K562 (cell line): Measurements from ENCODE around the gene NADSYN1. TPM values are rescaled to one million over a fixed set of nuclear protein-coding genes. Genes with fewer than 3 reads are reported as not detected.

ENCODE experiments used
- ATAC-seq: fragments of 200-7000 bp; cut with Tn5 transposase; 3 replicates; pipeline ENCODE4 v1.9.1; 2020; ENCODE audit warnings: moderate library complexity
- BruUV-seq: library from RNA; stranded (reverse); fragments of 400-500 nt; replicated peaks from 2 replicates; lab custom pipeline; 2021; lab: Mats Ljungman, UMichigan
- CTCF ChIA-PET: fragments of 300-600 bp; formaldehyde crosslinking; extraction: SDS; loops from one replicate; lab custom pipeline; 2021; ENCODE audit warnings: low intra/inter-chr PET ratio; lab: Yijun Ruan, JAX
- POLR2A ChIA-PET: fragments of 300-600, 350-650 bp; sonication (Branson Sonifier 250); formaldehyde crosslinking; extraction: SDS; loops from one replicate; lab custom pipeline; 2021; ENCODE audit warnings: antibody characterized with exemption, inconsistent platforms; lab: Yijun Ruan, JAX
- DNase-seq, 4 experiments: peaks; one replicate each; pipeline versions ENCODE4 v3.0.0 to v3.0.0-alpha.2; 2011 to 2018; ENCODE audit warnings: low spot score in 3 of 4, mixed read lengths in 3 of 4; ENCODE audit errors: extremely low read depth in 1 of 4
- FAIRE-seq: peaks from 2 replicates; lab custom pipeline; 2011; peaks lifted over from hg19 to GRCh38; lab: Jason Lieb, UNC
- H2AFZ ChIP-seq: 2 replicates; pipeline ENCODE4 v1.6.0; 2011; ENCODE audit warnings: low read depth, low read length, control low read depth, inconsistent platforms
- H3K27ac ChIP-seq: fragments of 200-600 bp; 3 replicates; pipeline ENCODE4 v1.8.0; 2011; ENCODE audit warnings: low read depth, mild to moderate bottlenecking, control low read depth, inconsistent platforms, low read length, moderate library complexity, mixed read lengths; ENCODE audit errors: extremely low read depth
- H3K27me3 ChIP-seq, 2 experiments: fragments of 300-600 bp in 1 of 2; 2 replicates in 1 of 2; 3 replicates in 1 of 2; pipeline versions ENCODE4 v1.6.0 to v1.8.0; 2011; ENCODE audit warnings: inconsistent platforms in 2 of 2, low read length in 2 of 2, mild to moderate bottlenecking in 1 of 2, mixed read lengths in 1 of 2, moderate library complexity in 1 of 2; ENCODE audit not compliant: control insufficient read depth in 2 of 2, insufficient read depth in 2 of 2
- H3K36me3 ChIP-seq: fragments of 300-600 bp; 3 replicates; pipeline ENCODE4 v1.8.0; 2011; ENCODE audit warnings: mild to moderate bottlenecking, low read length, inconsistent platforms; ENCODE audit not compliant: control insufficient read depth, insufficient read depth
- H3K4me1 ChIP-seq, 2 experiments: fragments of 200-600 bp in 1 of 2; replicated peaks in 1 of 2; 2 replicates in 1 of 2; 3 replicates in 1 of 2; pipeline versions ENCODE4 v1.5.1 to v1.8.0; 2011; ENCODE audit warnings: inconsistent platforms in 2 of 2, low read length in 2 of 2, mild to moderate bottlenecking in 1 of 2, mixed read lengths in 1 of 2, moderate library complexity in 1 of 2; ENCODE audit not compliant: control insufficient read depth in 2 of 2, insufficient read depth in 2 of 2
- H3K4me2 ChIP-seq: 2 replicates; pipeline ENCODE4 v1.6.1; 2011; ENCODE audit warnings: low read length, control low read depth, inconsistent platforms, mixed read lengths; ENCODE audit not compliant: insufficient read depth
- H3K4me3 ChIP-seq: fragments of 200-600 bp; sonication (generic), shearing (Covaris generic); 2 replicates; pipeline ENCODE4 v1.5.1; 2016; ENCODE audit warnings: control low read depth, inconsistent platforms
- H3K79me2 ChIP-seq: fragments of 200-600 bp; 3 replicates; pipeline ENCODE4 v1.8.0; 2011; ENCODE audit warnings: low read length, inconsistent platforms; ENCODE audit not compliant: control insufficient read depth, insufficient read depth
- H3K9ac ChIP-seq, 2 experiments: 2 replicates each; pipeline versions ENCODE4 v1.6.0 to v1.6.1; 2011; ENCODE audit warnings: low read depth in 2 of 2, low read length in 2 of 2, control low read depth in 1 of 2, inconsistent platforms in 1 of 2, mild to moderate bottlenecking in 1 of 2, mixed read lengths in 1 of 2; ENCODE audit not compliant: insufficient read depth in 1 of 2
- H3K9me1 ChIP-seq: one replicate; pipeline ENCODE4 v1.6.0; 2011; ENCODE audit warnings: inconsistent platforms, mild to moderate bottlenecking, low read length, moderate library complexity; ENCODE audit not compliant: control insufficient read depth, insufficient read depth
- H3K9me3 ChIP-seq: replicated peaks from 2 replicates; pipeline ENCODE4 v1.5.1; 2011; ENCODE audit warnings: low read depth, low read length, inconsistent platforms; ENCODE audit not compliant: control insufficient read depth, insufficient read depth
- H4K20me1 ChIP-seq: replicated peaks from 2 replicates; pipeline ENCODE4 v1.6.1; 2011; ENCODE audit warnings: low read length, inconsistent platforms, mixed read lengths; ENCODE audit not compliant: control insufficient read depth, insufficient read depth
- CEBPG ChIP-seq, 3 experiments: fragments of 200-800 bp in 1 of 3; sonication (Bioruptor generic) in 1 of 3; sonication (generic) in 1 of 3; formaldehyde crosslinking in 1 of 3; IDR thresholded peaks in 2 of 3; conservative IDR thresholded peaks in 1 of 3; 2 replicates each; pipeline versions ENCODE4 v1.6.1 to v1.8.0; 2016 to 2022; ENCODE audit warnings: missing compliant biosample characterization in 2 of 3, missing genetic modification characterization in 2 of 3, mild to moderate bottlenecking in 1 of 3, missing genetic modification reagents in 1 of 3
- HDAC2 ChIP-seq: fragments of 450-650 bp; IDR thresholded peaks from 2 replicates; pipeline ENCODE4 v1.6.1; 2016; ENCODE audit warnings: mild to moderate bottlenecking
- HOMEZ ChIP-seq: fragments of 250-450 bp; sonication (Bioruptor Pico); IDR thresholded peaks from 2 replicates; pipeline ENCODE4 v1.4.0; 2020; ENCODE audit warnings: mild to moderate bottlenecking, moderate library complexity
- KDM4B ChIP-seq, 2 experiments: fragments of 450-650 bp in 1 of 2; sonication (generic) in 1 of 2; IDR thresholded peaks; 2 replicates each; pipeline ENCODE4 v1.6.1; 2016 to 2017; ENCODE audit warnings: borderline replicate concordance in 2 of 2, antibody characterized with exemption in 1 of 2, low read depth in 1 of 2, mild to moderate bottlenecking in 1 of 2
- MAZ ChIP-seq, 2 experiments: fragments of 450-650 bp in 1 of 2; sonication (generic) in 1 of 2; formaldehyde crosslinking; IDR thresholded peaks in 1 of 2; conservative IDR thresholded peaks in 1 of 2; 2 replicates each; pipeline versions ENCODE4 v1.4.0 to v1.5.0; 2020; ENCODE audit warnings: mild to moderate bottlenecking in 1 of 2, missing genetic modification reagents in 1 of 2
- NCOR1 ChIP-seq: fragments of 450-650 bp; IDR thresholded peaks from 2 replicates; pipeline ENCODE4 v1.6.1; 2016; ENCODE audit warnings: mild to moderate bottlenecking, moderate library complexity
- SIX5 ChIP-seq, 2 experiments: IDR thresholded peaks; 2 replicates each; pipeline ENCODE4 v1.6.1; 2011; ENCODE audit warnings: low read length in 2 of 2, borderline replicate concordance in 1 of 2, low read depth in 1 of 2, mild to moderate bottlenecking in 1 of 2, moderate library complexity in 1 of 2; ENCODE audit not compliant: insufficient read depth in 1 of 2
- SLC30A9 ChIP-seq: fragments of 250-450 bp; sonication (Bioruptor Pico); IDR thresholded peaks from 2 replicates; pipeline ENCODE4 v1.8.0; 2022; ENCODE audit warnings: mild to moderate bottlenecking, moderate library complexity
- TAF9B ChIP-seq: fragments of 450-650 bp; IDR thresholded peaks from 2 replicates; pipeline ENCODE4 v1.6.1; 2018; ENCODE audit warnings: mild to moderate bottlenecking; ENCODE audit not compliant: partially characterized antibody
- ZBTB1 ChIP-seq: sonication (generic); formaldehyde crosslinking; IDR thresholded peaks from 2 replicates; pipeline ENCODE4 v1.8.1; 2023; ENCODE audit warnings: missing genetic modification reagents, low read depth, mild to moderate bottlenecking, borderline replicate concordance
- ZBTB43 ChIP-seq: sonication (generic); formaldehyde crosslinking; IDR thresholded peaks from 2 replicates; pipeline ENCODE4 v1.8.0; 2023; ENCODE audit warnings: mild to moderate bottlenecking, missing genetic modification reagents
- ZNF445 ChIP-seq: fragments of 250-450 bp; sonication (Bioruptor Pico); IDR thresholded peaks from 2 replicates; pipeline ENCODE4 v1.4.0; 2020; ENCODE audit warnings: low read depth, mild to moderate bottlenecking, moderate library complexity
- WGBS: fragments of 100-300 bp; shearing (Covaris generic); methylation state at CpG from one replicate; pipeline ENCODE4 v1.1.6; 2016; ENCODE audit warnings: low coverage, mixed read lengths; ENCODE audit not compliant: insufficient coverage; ENCODE audit errors: missing lambda C conversion rate; 5-methylcytosine and 5-hydroxymethylcytosine counted together
- in situ Hi-C: fragments of 300-500 bp; cut with MboI; formaldehyde crosslinking; loops from 4 replicates; pipeline ENCODE4 v1.15.0; 2018; ENCODE audit warnings: inconsistent platforms, mixed read lengths
- intact Hi-C: fragments of 100-400 bp; cut with micrococcal nuclease; formaldehyde crosslinking; loops from 2 replicates; pipeline ENCODE4 v1.14.2; 2022
- polyA plus RNA-seq, 8 experiments: library from polyadenylated mRNA; depleted of rRNA in 4 of 8; stranded (reverse) in 5 of 8; unstranded in 3 of 8; fragments of >200 nt; fragmentation: Nextera tagmentation in 2 of 8; fragmentation: Illumina TruSeq in 1 of 8; extraction: Ambion mirVana in 2 of 8; extraction: Trizol in 1 of 8; gene quantifications; 2 replicates each; pipeline versions ENCODE4 v1.2.1 to v1.2.3, GENCODE V29; 2011 to 2014; ENCODE audit warnings: inconsistent platforms in 1 of 8, missing spikeins in 1 of 8
- total RNA-seq, 7 experiments: library from RNA; depleted of rRNA in 6 of 7; stranded (reverse); fragments of >200 nt in 6 of 7; fragmentation: Illumina TruSeq in 2 of 7; extraction: Trizol in 2 of 7; gene quantifications; 2 replicates each; pipeline versions ENCODE4 v1.2.1 to v1.2.3, GENCODE V29; 2011 to 2021; ENCODE audit warnings: low replicate concordance in 1 of 7

Gene NADSYN1
- total and polyA plus RNA-seq, 9 of the 15 experiments (the other 6 are each of a cell fraction or from before 2014, with no cell fraction given), result 12.7 to 57.3 (median 42.1) TPM

- no peak overlapping the region for H3K4me3 ChIP-seq
- no peak for ATAC-seq
- H3K4me2 ChIP-seq, result no peak overlapping the region
- WGBS, result 91% methylated on average over 19 of the region's 28 CpGs
- ChIA-PET CTCF (no interaction called here), POLR2A (no interaction called here)
- no peaks in the 10 kb centered on the region for H3K79me2 ChIP-seq
- intact Hi-C loops, result no loop called here
- peaks cover 40% of the 10 kb centered on the region; the same call in 1 of the 3 replicates for H3K36me3 ChIP-seq
- TF ChIP-seq ZBTB1, result no peak
- no peak for TF ChIP-seq SIX5 (IDR thresholded peaks at IDR 0.05; ENCODE audit: borderline replicate concordance in 1 of 2, insufficient read depth in 1 of 2, low read depth in 1 of 2, low read length in 2 of 2)
- TF ChIP-seq ZBTB43 (CRISPR knock-in tag), result no peak
- no peak for TF ChIP-seq HOMEZ (CRISPR knock-in tag)
- no peak for TF ChIP-seq NCOR1
- no peak for TF ChIP-seq MAZ (CRISPR knock-in tag; conservative IDR thresholded peaks at IDR 0.05 in 1 of 2, IDR thresholded peaks at IDR 0.05 in 1 of 2)
- no peak for TF ChIP-seq SLC30A9 (CRISPR knock-in tag)
- TF ChIP-seq HDAC2, result no peak
- no peak for TF ChIP-seq CEBPG (CRISPR knock-in tag; IDR thresholded peaks at IDR 0.05)
- no peak for TF ChIP-seq CEBPG (tag; conservative IDR thresholded peaks at IDR 0.05 in 1 of 2, IDR thresholded peaks at IDR 0.05 in 1 of 2)
- TF ChIP-seq KDM4B (IDR thresholded peaks at IDR 0.05; ENCODE audit: borderline replicate concordance in 2 of 2, low read depth in 1 of 2), result no peak
- no peak for TF ChIP-seq TAF9B
- no peak for TF ChIP-seq ZNF445 (CRISPR knock-in tag)
- in situ Hi-C loops, result no loop called here
- H2AFZ ChIP-seq, result no peak overlapping the region
- H4K20me1 ChIP-seq, result no peaks in the 10 kb centered on the region
- H3K9me1 ChIP-seq, result no peaks in the 10 kb centered on the region
- no peak for FAIRE-seq
- no peak overlapping the region; a peak in 1 of 4 replicates for H3K9ac ChIP-seq
- no TSS peak for BruUV-seq
- DNase-seq, result no peak
- H3K27me3 ChIP-seq, result no peaks in the 10 kb centered on the region
- no peak overlapping the region for H3K27ac ChIP-seq
- H3K9me3 ChIP-seq, result no peaks in the 10 kb centered on the region
- H3K4me1 ChIP-seq, result peaks cover 6 to 17% of the 10 kb centered on the region in 2 experiments; a peak in 4 of 5 replicates
These were observed 37.9 kb downstream of the NADSYN1 start for GRCh38 chr11:71490731-71491390.
